ENCODE measurements around the gene PCK1.

- TF ChIP-seq CTCF (IDR thresholded peaks at IDR 0.05) (no peak), POLR2A (IDR thresholded peaks at IDR 0.05) (no peak), EP300 (IDR thresholded peaks at IDR 0.05) (no peak)
Measured at GRCh38 chr20:57559658-57560553, 1.0 kb upstream of the PCK1 start.

Data from stomach (tissue), 4 donors.